ENCODE measurements around the gene CD38. TPM values are rescaled to one million over a fixed set of nuclear protein-coding genes. Genes with fewer than 3 reads are reported as not detected.

The CD38 gene
- total and polyA plus RNA-seq, 2 of the 13 experiments (the other 11 are each of a cell fraction or from before 2014, with no cell fraction given) = not detected

DNA sequence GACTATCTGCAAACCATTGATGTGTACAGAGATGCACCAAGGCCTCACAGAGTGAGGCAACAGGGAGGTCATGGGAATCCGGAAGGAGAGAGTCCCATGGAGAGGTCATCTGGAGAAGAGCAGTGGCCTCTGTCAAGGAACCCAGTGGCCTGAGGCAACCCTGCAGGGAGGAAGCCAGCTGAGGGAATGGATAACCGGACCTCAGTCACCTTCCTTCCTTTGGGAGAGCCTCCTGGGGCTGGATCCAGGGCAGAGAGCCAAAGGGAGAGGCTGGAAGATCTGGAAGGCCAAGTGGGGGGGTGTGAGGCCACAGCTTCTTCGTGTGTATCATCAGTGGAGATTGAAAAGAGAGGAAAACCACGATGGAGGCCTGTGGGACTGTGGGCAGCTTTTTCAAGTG lies 24.3 kb upstream of the CD38 start:
- ATAC-seq = no peak
- intact Hi-C loops (cut with micrococcal nuclease; ENCODE audit: unreplicated experiment) (no loop called here), in situ Hi-C loops (cut with HindIII; ENCODE audit: extremely low pct_ligation_motif_present, low pct_unique_long_range_greater_than_20kb) (no loop called here)
- peaks cover 5% of the 10 kb centered on the region; the same call in 1 of the 2 replicates for H3K4me1 ChIP-seq (ENCODE audit: insufficient read depth, low read length)
- ChIA-PET POLR2A (no interaction called here), CTCF (ENCODE audit: low intra/inter-chr PET ratio, low total read pairs) (no interaction called here)
- FAIRE-seq = no peak
- H3K36me3 ChIP-seq (replicated peaks in 1 of 2; ENCODE audit: control insufficient read depth in 1 of 2, insufficient read depth in 2 of 2, low read length in 2 of 2) = no peaks in the 10 kb centered on the region
- WGBS (ENCODE audit: low lambda C conversion rate) = 4% methylated on average over 4 of the region's 4 CpGs
- no TSS peak for BruUV-seq (replicated peaks)
- H3K4me2 ChIP-seq (ENCODE audit: low read depth, low read length) = no peak overlapping the region
- DNase-seq (ENCODE audit: low spot score) = no peak
- H4K20me1 ChIP-seq (ENCODE audit: insufficient read depth, low read length) = no peaks in the 10 kb centered on the region
- no peak overlapping the region for H3K27ac ChIP-seq (ENCODE audit: extremely low read length, insufficient read depth, low read length)
- H3K79me2 ChIP-seq (ENCODE audit: insufficient read depth, low read length) = no peaks in the 10 kb centered on the region
- peaks cover 2% of the 10 kb centered on the region in 2 experiments; a peak in 2 of 5 replicates for H3K27me3 ChIP-seq (ENCODE audit: control insufficient read depth in 1 of 2, insufficient read depth in 2 of 2, low read length in 2 of 2)
- H2AFZ ChIP-seq (ENCODE audit: low read length) = no peak overlapping the region
- no peaks in the 10 kb centered on the region for H3K9me3 ChIP-seq (ENCODE audit: low read length)
- no peak overlapping the region for H3K9ac ChIP-seq (ENCODE audit: insufficient read depth, low read depth, low read length)
- no peak for TF ChIP-seq ZNF598 (CRISPR knock-in tag; IDR thresholded peaks at IDR 0.05; ENCODE audit: borderline replicate concordance)
- TF ChIP-seq, protein P1, sequence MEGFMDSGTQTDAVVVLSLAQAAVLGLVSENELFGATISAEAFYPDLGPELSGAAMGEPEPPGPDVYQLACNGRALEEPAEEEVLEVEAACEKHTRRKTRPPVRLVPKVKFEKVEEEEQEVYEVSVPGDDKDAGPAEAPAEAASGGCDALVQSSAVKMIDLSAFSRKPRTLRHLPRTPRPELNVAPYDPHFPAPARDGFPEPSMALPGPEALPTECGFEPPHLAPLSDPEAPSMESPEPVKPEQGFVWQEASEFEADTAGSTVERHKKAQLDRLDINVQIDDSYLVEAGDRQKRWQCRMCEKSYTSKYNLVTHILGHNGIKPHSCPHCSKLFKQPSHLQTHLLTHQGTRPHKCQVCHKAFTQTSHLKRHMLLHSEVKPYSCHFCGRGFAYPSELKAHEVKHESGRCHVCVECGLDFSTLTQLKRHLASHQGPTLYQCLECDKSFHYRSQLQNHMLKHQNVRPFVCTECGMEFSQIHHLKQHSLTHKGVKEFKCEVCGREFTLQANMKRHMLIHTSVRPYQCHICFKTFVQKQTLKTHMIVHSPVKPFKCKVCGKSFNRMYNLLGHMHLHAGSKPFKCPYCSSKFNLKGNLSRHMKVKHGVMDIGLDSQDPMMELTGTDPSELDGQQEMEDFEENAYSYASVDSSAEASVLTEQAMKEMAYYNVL (CRISPR knock-in tag; IDR thresholded peaks at IDR 0.05; ENCODE audit: borderline replicate concordance) = no peak
- TF ChIP-seq BATF2 (CRISPR knock-in tag; IDR thresholded peaks at IDR 0.05) = no peak
- TF ChIP-seq FOXJ3 (CRISPR knock-in tag; IDR thresholded peaks at IDR 0.05; ENCODE audit: borderline replicate concordance) = no peak
- TF ChIP-seq NRL (CRISPR knock-in tag; IDR thresholded peaks at IDR 0.05; ENCODE audit: borderline replicate concordance) = no peak
- TF ChIP-seq DPF2 (CRISPR knock-in tag; IDR thresholded peaks at IDR 0.05; ENCODE audit: borderline replicate concordance, low read depth) = no peak
- TF ChIP-seq ZMYM2 (CRISPR knock-in tag; IDR thresholded peaks at IDR 0.05) = no peak
- no peak for TF ChIP-seq ZBTB4 (CRISPR knock-in tag; IDR thresholded peaks at IDR 0.05; ENCODE audit: borderline replicate concordance)
- no peak overlapping the region for H3K4me3 ChIP-seq (replicated peaks in 1 of 3; ENCODE audit: insufficient read depth in 1 of 3, low read depth in 2 of 3, low read length in 3 of 3)
